Gastroesophageal sphincter (tissue), 4 donors: ENCODE data around the gene HMG20A. TPM values are rescaled to one million over a fixed set of nuclear protein-coding genes. Genes with fewer than 3 reads are reported as not detected.

Source experiments
- ATAC-seq: fragments of 150-250 bp; one replicate; pipeline ENCODE4 v1.9.1; 2016; ENCODE audit warnings: mild to moderate bottlenecking, moderate library complexity
- H3K27ac ChIP-seq, 4 donors: fragments of 200-600 bp; sonication (generic) in 3 of 4; 1 replicate in 3 of 4; 2 replicates in 1 of 4; pipeline ENCODE4 v1.5.1; 2016 to 2019
- H3K27me3 ChIP-seq: fragments of 200-600 bp; sonication (generic); one replicate; pipeline ENCODE4 v1.5.1; 2019
- H3K36me3 ChIP-seq, 2 donors: fragments of 200-600 bp; sonication (generic); one replicate each; pipeline ENCODE4 v1.5.1; 2019; ENCODE audit warnings: control low read depth in 1 of 2
- H3K4me1 ChIP-seq, 3 donors: fragments of 200-600 bp; sonication (generic); 1 replicate in 2 of 3; 2 replicates in 1 of 3; pipeline ENCODE4 v1.5.1; 2016 to 2019; ENCODE audit warnings: control low read depth in 2 of 3
- H3K4me3 ChIP-seq, 2 donors: fragments of 200-600 bp; sonication (generic); one replicate each; pipeline ENCODE4 v1.5.1; 2019; ENCODE audit warnings: mild to moderate bottlenecking in 1 of 2, moderate library complexity in 1 of 2
- H3K9me3 ChIP-seq, 3 donors: fragments of 200-600 bp; sonication (generic); one replicate each; pipeline ENCODE4 v1.5.1; 2017 to 2019; ENCODE audit warnings: control low read depth in 2 of 3
- CTCF ChIP-seq, 4 experiments: fragments of 200-600 bp in 2 of 4; fragments of 450-650 bp in 2 of 4; sonication (generic) in 1 of 4; IDR thresholded peaks; one replicate each; pipeline ENCODE4 v1.5.1; 2017 to 2019; ENCODE audit warnings: antibody characterized with exemption in 4 of 4, mild to moderate bottlenecking in 2 of 4, moderate library complexity in 2 of 4
- EP300 ChIP-seq: sonication (generic); formaldehyde crosslinking; IDR thresholded peaks from one replicate; pipeline ENCODE4 v1.6.1; 2017; ENCODE audit warnings: antibody characterized with exemption, mild to moderate bottlenecking
- POLR2A ChIP-seq, 2 donors: fragments of 450-650 bp; IDR thresholded peaks; one replicate each; pipeline ENCODE4 v1.6.1; 2017; ENCODE audit warnings: antibody characterized with exemption in 2 of 2, mild to moderate bottlenecking in 2 of 2, moderate library complexity in 1 of 2
- POLR2AphosphoS5 ChIP-seq: sonication (generic); formaldehyde crosslinking; IDR thresholded peaks from one replicate; pipeline ENCODE4 v1.6.1; 2017; ENCODE audit warnings: antibody characterized with exemption
- WGBS, 2 donors: methylation state at CpG; one replicate each; pipeline ENCODE4 v1.1.5; 2018; ENCODE audit warnings: low coverage in 1 of 2; 5-methylcytosine and 5-hydroxymethylcytosine counted together
- total RNA-seq, 4 donors: library from RNA; depleted of rRNA; stranded (reverse); fragments of >200 nt; gene quantifications; one replicate each; pipeline ENCODE4 v1.1.0, GENCODE V29; 2016

Gene HMG20A
- total RNA-seq, 4 donors from 2014 or later, result 23.2 to 47.9 (median 33.2) TPM

GRCh38 chr15:77421370-77421700 is 647 bp downstream of the HMG20A start:
- Histone ChIP-seq H3K9me3 (no peaks in the 10 kb centered on the region), H3K4me3 (peak overlapping the region; percentile 83 to 99), H3K27ac (peak overlapping the region in 3 of 4 donors; percentile 93 to 96 (median 95)), H3K36me3 (no peaks in the 10 kb centered on the region), H3K27me3 (no peaks in the 10 kb centered on the region), H3K4me1 (peaks cover 18 to 60% (median 24%) of the 10 kb centered on the region in 3 donors)
- 0% methylated on average over 3 of the region's 3 CpGs for WGBS, 2 donors
- no peak for ATAC-seq
- TF ChIP-seq POLR2AphosphoS5, result no peak
- no peak for TF ChIP-seq POLR2A (IDR thresholded peaks at IDR 0.05)
- TF ChIP-seq CTCF (IDR thresholded peaks at IDR 0.05), result no peak
- TF ChIP-seq EP300, result no peak

- Histone ChIP-seq H3K27ac (no peak overlapping the region), H3K9me3 (no peaks in the 10 kb centered on the region), H3K27me3 (no peaks in the 10 kb centered on the region), H3K4me1 (peaks cover 9 to 37% (median 13%) of the 10 kb centered on the region in 3 donors), H3K36me3 (no peaks in the 10 kb centered on the region), H3K4me3 (no peak overlapping the region)
- WGBS, 2 donors, result 82 to 84% methylated on average over 3 of the region's 3 CpGs
- ATAC-seq, result no peak
- TF ChIP-seq POLR2AphosphoS5 (no peak), CTCF (IDR thresholded peaks at IDR 0.05) (no peak), EP300 (no peak), POLR2A (IDR thresholded peaks at IDR 0.05) (no peak)
Measured at GRCh38 chr15:77425104-77425503, 4.4 kb downstream of the HMG20A start.

- H3K4me3 ChIP-seq, result no peak overlapping the region
- peaks cover 8 to 38% (median 13%) of the 10 kb centered on the region in 3 donors for H3K4me1 ChIP-seq
- H3K36me3 ChIP-seq, result no peaks in the 10 kb centered on the region
- H3K9me3 ChIP-seq, result no peaks in the 10 kb centered on the region
- no peaks in the 10 kb centered on the region for H3K27me3 ChIP-seq
- H3K27ac ChIP-seq, result no peak overlapping the region
- no peak for TF ChIP-seq EP300
- TF ChIP-seq CTCF (IDR thresholded peaks at IDR 0.05), result no peak
- TF ChIP-seq POLR2AphosphoS5, result no peak
- no peak for TF ChIP-seq POLR2A (IDR thresholded peaks at IDR 0.05)
- no peak for ATAC-seq
- WGBS, 2 donors, result 70 to 88% methylated on average over 1 of the region's 1 CpG
Measured at GRCh38 chr15:77426377-77426776, 5.7 kb downstream of the HMG20A start.

- H3K27ac ChIP-seq, result no peak overlapping the region
- H3K36me3 ChIP-seq, result no peaks in the 10 kb centered on the region
- H3K4me3 ChIP-seq, result no peak overlapping the region
- no peaks in the 10 kb centered on the region for H3K27me3 ChIP-seq
- ATAC-seq, result no peak
- 93 to 100% methylated on average over 1 of the region's 1 CpG for WGBS, 2 donors
- H3K4me1 ChIP-seq, result peaks cover 3 to 33% (median 13%) of the 10 kb centered on the region in 3 donors
- no peaks in the 10 kb centered on the region for H3K9me3 ChIP-seq
- no peak for TF ChIP-seq EP300
- TF ChIP-seq CTCF (IDR thresholded peaks at IDR 0.05), result no peak
- no peak for TF ChIP-seq POLR2A (IDR thresholded peaks at IDR 0.05)
- TF ChIP-seq POLR2AphosphoS5, result no peak
Measured at GRCh38 chr15:77426871-77427270, 6.2 kb downstream of the HMG20A start.

GRCh38 chr15:77430213-77430612 is 9.5 kb downstream of the HMG20A start:
- WGBS, 2 donors, result 71 to 78% methylated on average over 2 of the region's 2 CpGs

More at GRCh38 chr15:77430213-77430612, 9.5 kb downstream of the HMG20A start:
- no peak for TF ChIP-seq EP300
- ATAC-seq, result no peak
- no peaks in the 10 kb centered on the region for H3K9me3 ChIP-seq
- peaks cover 0 to 10% (median 0%) of the 10 kb centered on the region in 3 donors for H3K4me1 ChIP-seq
- H3K4me3 ChIP-seq, result no peak overlapping the region
- no peak overlapping the region for H3K27ac ChIP-seq
- H3K36me3 ChIP-seq, result no peaks in the 10 kb centered on the region
- no peaks in the 10 kb centered on the region for H3K27me3 ChIP-seq
